ENCODE data around the gene BBS12.

- TF ChIP-seq CTCF (conservative IDR thresholded peaks at IDR 0.05 in 1 of 2, IDR thresholded peaks at IDR 0.05 in 1 of 2; ENCODE audit: low read depth in 1 of 2, low read length in 2 of 2) = no peak
- no peak for TF ChIP-seq EZH2 (IDR thresholded peaks at IDR 0.05; ENCODE audit: low read length, missing control alignments)
Measured at GRCh38 chr4:122777846-122778673, 45.6 kb downstream of the BBS12 start.

All from fibroblast of lung (primary cell).